ENCODE results near the gene OVCA2. TPM values are rescaled to one million over a fixed set of nuclear protein-coding genes. Genes with fewer than 3 reads are reported as not detected.

Gene OVCA2
- total RNA-seq, 1 experiment from 2014 or later = 24.6 TPM

DNA sequence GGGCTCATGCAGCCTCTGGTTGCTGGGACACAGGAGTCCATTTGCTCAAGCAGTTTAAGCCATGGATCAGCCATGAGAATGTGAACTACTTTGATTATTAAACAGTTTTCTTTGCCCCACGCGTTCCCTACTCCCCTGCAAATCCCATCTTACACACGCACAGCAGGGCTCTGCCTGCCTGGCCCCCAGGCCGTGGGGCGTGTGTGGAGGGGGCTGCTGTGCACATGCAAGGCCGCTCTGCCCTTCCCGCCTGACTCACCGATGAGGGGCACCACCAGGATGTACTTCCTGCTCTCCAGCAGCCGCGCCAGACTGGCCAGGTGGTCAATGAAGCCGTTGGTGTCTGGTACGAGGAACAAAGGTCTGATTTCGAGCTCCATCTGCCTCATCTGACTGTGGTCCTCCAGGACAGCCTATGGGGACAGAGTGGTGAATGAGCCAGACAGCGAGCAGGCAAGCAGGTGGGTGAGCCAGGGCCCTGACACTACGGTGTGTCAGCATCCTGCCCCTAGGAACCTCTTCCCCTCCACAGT, 26.8 kb downstream of the OVCA2 start:
- no peak overlapping the region for H2BK12ac ChIP-seq (ENCODE audit: insufficient read length, low read depth, low read length)
- H4K8ac ChIP-seq (replicated peaks; ENCODE audit: insufficient read length, low read depth, low read length) = no peak overlapping the region
- no peak overlapping the region for H3K4ac ChIP-seq (ENCODE audit: low read depth, low read length)
- no peak overlapping the region for H2AK5ac ChIP-seq (ENCODE audit: insufficient read length, low read length)
- H4K20me1 ChIP-seq (ENCODE audit: control insufficient read depth, insufficient read depth, insufficient read length) = peaks cover 2% of the 10 kb centered on the region
- no peak overlapping the region for H3K23ac ChIP-seq (ENCODE audit: insufficient read length, low read depth, low read length)
- Mint-ChIP-seq H3K27ac (peak overlapping the region in 2 of 3 experiments; percentile 39 to 60; a peak in 1 of 7 replicates), H3K4me1 (peaks cover 33 to 37% of the 10 kb centered on the region in 2 experiments), H3K27me3 (ENCODE audit: low read depth) (no peaks in the 10 kb centered on the region), H3K9me3 (no peaks in the 10 kb centered on the region), H3K4me3 (no peak overlapping the region), H3K36me3 (ENCODE audit: insufficient read depth in 1 of 3, low read depth in 3 of 3) (peaks cover 3 to 42% (median 22%) of the 10 kb centered on the region in 3 experiments)
- H3K27ac ChIP-seq (ENCODE audit: insufficient read length, low read depth, low read length) = no peak overlapping the region
- no peak overlapping the region for H2BK15ac ChIP-seq (ENCODE audit: low read depth, low read length)
- no peaks in the 10 kb centered on the region for H3K4me1 ChIP-seq (ENCODE audit: insufficient read depth, low read length)
- no peak overlapping the region for H4K91ac ChIP-seq (ENCODE audit: insufficient read length, low read depth, low read length)
- no peak overlapping the region for H3K18ac ChIP-seq (ENCODE audit: insufficient read length, low read depth, low read length)
- no peak overlapping the region for H3K56ac ChIP-seq (ENCODE audit: insufficient read length, low read depth, low read length)
- no peak overlapping the region for H2BK20ac ChIP-seq (ENCODE audit: low read depth, low read length, poor library complexity, severe bottlenecking)
- no peak overlapping the region for H2BK5ac ChIP-seq (ENCODE audit: insufficient read length, low read length)
- TF ChIP-seq, protein P1, sequence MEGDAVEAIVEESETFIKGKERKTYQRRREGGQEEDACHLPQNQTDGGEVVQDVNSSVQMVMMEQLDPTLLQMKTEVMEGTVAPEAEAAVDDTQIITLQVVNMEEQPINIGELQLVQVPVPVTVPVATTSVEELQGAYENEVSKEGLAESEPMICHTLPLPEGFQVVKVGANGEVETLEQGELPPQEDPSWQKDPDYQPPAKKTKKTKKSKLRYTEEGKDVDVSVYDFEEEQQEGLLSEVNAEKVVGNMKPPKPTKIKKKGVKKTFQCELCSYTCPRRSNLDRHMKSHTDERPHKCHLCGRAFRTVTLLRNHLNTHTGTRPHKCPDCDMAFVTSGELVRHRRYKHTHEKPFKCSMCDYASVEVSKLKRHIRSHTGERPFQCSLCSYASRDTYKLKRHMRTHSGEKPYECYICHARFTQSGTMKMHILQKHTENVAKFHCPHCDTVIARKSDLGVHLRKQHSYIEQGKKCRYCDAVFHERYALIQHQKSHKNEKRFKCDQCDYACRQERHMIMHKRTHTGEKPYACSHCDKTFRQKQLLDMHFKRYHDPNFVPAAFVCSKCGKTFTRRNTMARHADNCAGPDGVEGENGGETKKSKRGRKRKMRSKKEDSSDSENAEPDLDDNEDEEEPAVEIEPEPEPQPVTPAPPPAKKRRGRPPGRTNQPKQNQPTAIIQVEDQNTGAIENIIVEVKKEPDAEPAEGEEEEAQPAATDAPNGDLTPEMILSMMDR (conservative IDR thresholded peaks at IDR 0.05) = no peak
- H2BK120ac ChIP-seq (ENCODE audit: low read depth, low read length, poor library complexity, severe bottlenecking) = no peak overlapping the region
- H3K14ac ChIP-seq (ENCODE audit: insufficient read depth, low read length) = no peak overlapping the region; the same call in 1 of the 2 replicates
- H3K79me1 ChIP-seq (ENCODE audit: insufficient read depth, low read depth, low read length, poor library complexity, severe bottlenecking) = no peaks in the 10 kb centered on the region
- H3K79me2 ChIP-seq (ENCODE audit: insufficient read depth, low read length) = no peaks in the 10 kb centered on the region
- H3K4me2 ChIP-seq (ENCODE audit: insufficient read depth, insufficient read length, low read length) = no peak overlapping the region
- no peaks in the 10 kb centered on the region for H3K27me3 ChIP-seq (ENCODE audit: insufficient read depth, low read length)
- H3T11ph ChIP-seq (ENCODE audit: low read length) = no peak overlapping the region
- no peak overlapping the region for H3K9ac ChIP-seq (ENCODE audit: extremely low read depth, insufficient read length, low read length)
- no peak overlapping the region for H2AFZ ChIP-seq (ENCODE audit: low read length)
- no peak for DNase-seq
- no peaks in the 10 kb centered on the region for H3K23me2 ChIP-seq (ENCODE audit: insufficient read length, low read depth, low read length, poor library complexity, severe bottlenecking)
- no peak overlapping the region for H4K5ac ChIP-seq (ENCODE audit: insufficient read length, low read depth, low read length)
- H3K9me3 ChIP-seq (ENCODE audit: control insufficient read depth, low read depth, low read length) = no peaks in the 10 kb centered on the region
- no CpG with 5 or more reads among the region's 15 CpGs for WGBS (ENCODE audit: extremely low coverage, insufficient read length, low lambda C conversion rate)

Data from H9 (cell line).